ENCODE measurements around the gene GRM4. TPM values are rescaled to one million over a fixed set of nuclear protein-coding genes. Genes with fewer than 3 reads are reported as not detected.
A peak's percentile ranks its signal among the peaks of the same experiment; 100 is the strongest.

Gene GRM4
- total RNA-seq, 2 donors from 2014 or later: not detected

- intact Hi-C loops (cut with DNase I, micrococcal nuclease): no loop called here
Measured at GRCh38 chr6:34126419-34126818, 19.5 kb downstream of the GRM4 start.

DNA sequence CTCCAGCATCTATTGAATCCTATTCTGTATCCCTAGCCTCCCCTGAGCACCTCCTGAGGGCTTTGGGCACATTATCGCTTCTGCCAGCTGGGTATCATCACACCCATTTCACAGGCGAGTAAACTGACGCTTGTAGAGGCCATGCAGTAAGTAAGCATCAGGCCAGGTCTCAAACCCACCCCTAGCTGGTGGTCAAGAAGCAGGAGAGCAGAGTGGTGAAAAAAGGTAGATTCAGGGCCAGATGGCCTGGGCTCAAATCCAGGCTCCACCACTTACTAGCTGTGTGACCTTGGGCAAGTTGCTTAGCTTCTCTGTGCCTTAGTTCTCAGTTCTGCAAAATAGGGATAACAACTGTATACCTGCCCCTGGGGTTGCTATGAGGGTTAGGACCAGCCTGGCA is 19.9 kb downstream of the GRM4 start:
- ATAC-seq (no peak), DNase-seq (no peak)
- intact Hi-C loops (cut with DNase I, micrococcal nuclease): no loop called here

More at GRCh38 chr6:34126419-34126818, 19.5 kb downstream of the GRM4 start:
- ATAC-seq: no peak
- DNase-seq: no peak

GRCh38 chr6:34120953-34121675 is 24.8 kb downstream of the GRM4 start:
- DNase-seq (no peak), ATAC-seq (no peak)
- intact Hi-C loops (cut with DNase I, micrococcal nuclease): no loop called here

DNA sequence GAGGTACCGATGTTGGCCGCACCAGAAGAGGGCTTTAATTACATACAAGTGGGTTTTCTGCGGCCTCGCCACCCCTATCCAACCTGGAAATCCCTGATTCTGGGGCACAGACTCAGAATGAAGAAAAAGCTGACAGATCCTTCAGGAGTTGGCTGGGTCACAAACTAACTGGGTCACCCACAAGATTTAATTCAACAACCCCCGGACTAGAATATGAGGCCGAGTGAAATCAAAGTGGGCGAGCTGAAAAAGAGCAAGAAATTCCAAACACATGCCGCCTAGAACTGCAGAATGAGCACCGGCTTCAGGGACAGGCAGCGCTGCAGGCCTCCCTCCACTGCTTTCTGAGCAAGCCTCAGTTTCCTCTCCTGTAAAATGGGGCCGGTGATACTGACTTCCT is 30.0 kb downstream of the GRM4 start:
- DNase-seq (no peak), ATAC-seq (no peak)
- intact Hi-C loops (cut with DNase I, micrococcal nuclease): no loop called here

- DNase-seq (peak in 1 of 2 donors; percentile 11), ATAC-seq (no peak)
- intact Hi-C loops (cut with DNase I, micrococcal nuclease): no loop called here
Measured at GRCh38 chr6:34115403-34115795, 30.5 kb downstream of the GRM4 start.

DNA sequence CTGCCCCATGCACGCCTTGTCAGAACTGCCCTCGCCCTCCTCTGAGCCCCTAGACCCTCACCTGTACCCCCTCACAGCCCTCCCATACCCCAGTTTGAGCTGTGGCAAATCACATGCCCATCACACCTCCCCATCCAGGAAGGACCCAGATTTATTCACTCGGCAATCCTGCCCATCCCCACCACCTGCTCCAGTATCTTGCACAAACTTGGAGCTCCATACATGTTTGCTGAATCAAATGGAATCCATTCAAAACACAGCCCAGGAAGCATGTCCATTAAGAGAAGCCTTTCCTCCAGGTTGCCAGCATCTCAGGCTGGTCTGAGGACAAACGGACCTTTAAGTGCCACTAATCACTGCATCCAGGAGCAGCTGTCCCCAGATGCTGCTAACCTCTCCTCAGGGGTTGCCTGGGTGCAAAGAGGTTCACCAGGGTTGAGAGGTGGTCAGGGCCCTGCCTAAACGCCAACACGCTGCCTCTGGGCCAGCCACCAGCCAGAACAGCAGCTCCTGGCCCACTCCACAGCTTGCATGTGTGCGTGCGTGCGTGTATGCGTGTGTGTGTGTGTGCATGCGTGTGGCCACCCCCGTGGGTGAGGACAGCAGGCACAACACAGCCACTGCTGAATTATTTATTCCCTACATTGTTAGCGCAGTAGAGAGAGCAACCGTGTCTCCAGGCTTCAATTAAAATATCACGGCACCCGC is 31.0 kb downstream of the GRM4 start:
- ATAC-seq: no peak
- intact Hi-C loops (cut with DNase I, micrococcal nuclease): no loop called here
- no peak for DNase-seq

DNA sequence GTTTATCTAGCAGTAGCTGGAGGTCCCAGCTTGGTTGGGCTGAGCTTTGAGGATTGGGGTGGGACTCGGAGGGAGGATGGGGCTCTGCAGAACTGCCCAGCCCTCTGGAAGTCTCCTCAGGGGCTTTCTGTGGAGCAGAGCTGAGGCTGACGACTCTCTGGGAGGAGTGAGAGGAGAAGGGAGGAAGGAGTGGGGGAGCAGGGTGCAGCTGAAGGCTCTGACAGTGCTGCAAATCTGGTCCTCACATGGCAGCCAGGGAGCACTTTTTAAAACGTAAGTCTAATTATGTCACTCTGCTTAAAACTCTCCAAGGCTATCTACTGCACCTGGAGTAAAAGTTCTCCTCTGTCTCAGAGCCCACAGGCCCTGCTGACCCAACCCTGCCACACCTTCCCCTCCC is 32.4 kb downstream of the GRM4 start:
- ATAC-seq: no peak
- DNase-seq: no peak
- intact Hi-C loops (cut with DNase I, micrococcal nuclease): no loop called here

GRCh38 chr6:34112126-34112525 is 33.8 kb downstream of the GRM4 start:
- DNase-seq (no peak), ATAC-seq (no peak)
- intact Hi-C loops (cut with DNase I, micrococcal nuclease): no loop called here

DNA sequence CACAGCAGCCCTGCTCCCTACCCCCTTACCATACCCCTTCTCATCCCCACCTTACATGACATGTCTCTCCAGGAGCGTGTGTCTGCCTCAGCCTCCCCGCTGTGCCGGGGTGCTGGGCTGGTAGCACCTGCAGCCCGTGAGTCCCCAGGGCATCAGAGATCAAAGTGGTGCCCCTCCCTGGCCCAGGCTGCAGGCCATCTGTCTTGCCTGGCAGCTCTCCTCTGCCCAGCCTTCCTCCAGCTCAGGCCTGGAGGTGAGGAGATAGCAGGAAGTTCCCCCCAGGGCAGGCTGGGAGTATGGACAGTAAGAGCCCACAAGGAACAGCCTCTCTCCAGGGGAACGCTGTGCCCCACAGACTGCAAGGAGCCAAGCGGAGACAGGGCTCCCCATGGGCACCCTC is 35.3 kb downstream of the GRM4 start:
- intact Hi-C loops (cut with DNase I, micrococcal nuclease): no loop called here
- no peak for ATAC-seq
- DNase-seq: no peak

DNA sequence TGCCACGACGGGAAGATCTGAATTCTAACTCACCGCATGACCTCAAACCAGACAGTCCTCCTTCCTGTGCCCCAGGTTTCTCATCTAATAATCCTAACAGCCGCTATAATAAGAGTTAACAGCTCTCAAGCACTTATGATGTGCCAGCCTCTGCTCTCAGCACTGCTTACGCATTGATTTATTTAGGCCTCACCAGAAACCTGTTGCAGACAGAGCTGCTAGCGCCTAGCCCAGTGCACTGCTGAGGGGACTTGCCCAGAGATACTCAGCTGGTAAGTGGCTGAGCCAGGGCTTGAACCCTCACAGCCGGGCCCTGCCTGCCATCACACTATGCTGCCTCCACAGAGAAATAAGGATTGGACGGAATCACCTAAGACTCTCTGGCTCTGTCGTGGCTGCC is 37.7 kb downstream of the GRM4 start:
- no peak for DNase-seq
- ATAC-seq: no peak
- intact Hi-C loops (cut with DNase I, micrococcal nuclease): no loop called here

DNA sequence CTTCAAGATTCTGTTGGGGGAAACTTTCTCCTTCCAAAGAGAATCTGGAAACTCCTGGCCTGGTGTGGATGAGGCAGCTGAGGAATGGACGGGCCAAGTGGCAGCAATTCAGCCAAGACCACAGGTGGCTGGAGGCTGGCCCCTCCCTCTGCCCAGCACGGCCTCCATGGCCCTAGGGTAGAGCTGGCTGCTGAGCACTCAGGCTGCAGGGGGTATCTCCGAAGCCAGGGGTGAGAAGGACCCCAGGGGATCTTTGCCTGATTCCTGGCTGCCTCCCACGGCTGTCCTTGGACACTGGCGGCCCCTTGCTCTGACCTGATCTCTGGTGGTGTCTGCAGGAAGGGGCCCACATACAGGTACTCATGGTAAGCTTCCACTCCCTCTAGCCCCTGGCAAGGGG is 39.0 kb downstream of the GRM4 start:
- ATAC-seq (no peak), DNase-seq (no peak)
- intact Hi-C loops (cut with DNase I, micrococcal nuclease): no loop called here

- intact Hi-C loops (cut with DNase I, micrococcal nuclease): no loop called here
- ATAC-seq: no peak
- no peak for DNase-seq
Measured at GRCh38 chr6:34106421-34106820, 39.5 kb downstream of the GRM4 start.

GRCh38 chr6:34104628-34105027 is 41.3 kb downstream of the GRM4 start:
- ATAC-seq: no peak
- intact Hi-C loops (cut with DNase I, micrococcal nuclease): no loop called here

GRCh38 chr6:34104186-34104585 is 41.7 kb downstream of the GRM4 start:
- no peak for ATAC-seq
- DNase-seq: no peak
- intact Hi-C loops (cut with DNase I, micrococcal nuclease): no loop called here

More at GRCh38 chr6:34104628-34105027, 41.3 kb downstream of the GRM4 start:
- no peak for DNase-seq

GRCh38 chr6:34103321-34103720 is 42.6 kb downstream of the GRM4 start:
- ATAC-seq (no peak), DNase-seq (no peak)
- intact Hi-C loops (cut with DNase I, micrococcal nuclease): no loop called here

GRCh38 chr6:34102696-34103095 is 43.2 kb downstream of the GRM4 start:
- DNase-seq (no peak), ATAC-seq (no peak)
- intact Hi-C loops (cut with DNase I, micrococcal nuclease): no loop called here

DNA sequence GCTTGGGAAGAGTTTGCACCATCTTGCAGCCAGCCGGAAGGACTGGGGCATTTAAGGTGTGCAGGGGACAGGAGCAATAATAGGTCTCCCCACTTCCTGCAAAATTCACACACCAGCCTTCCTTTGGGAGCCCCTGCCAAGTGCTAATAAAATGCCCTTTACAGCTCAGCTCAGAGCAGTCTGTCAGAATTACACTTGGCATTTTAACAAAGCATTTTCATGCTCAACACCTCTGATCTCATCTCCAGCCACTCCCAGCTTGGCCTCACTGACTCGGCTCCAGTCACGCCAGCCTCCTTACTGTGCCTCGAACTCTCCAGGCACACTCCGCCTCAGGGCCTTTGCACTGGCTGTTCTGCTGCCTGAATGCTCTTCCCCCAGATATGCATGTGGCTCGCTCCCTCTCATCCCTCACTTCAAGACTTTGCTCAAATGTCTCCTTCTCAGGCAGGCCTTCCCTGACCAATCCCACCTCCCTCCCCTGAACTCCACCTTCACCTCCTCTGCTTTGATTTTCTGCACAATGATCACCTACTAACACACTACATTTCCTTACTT is 43.7 kb downstream of the GRM4 start:
- intact Hi-C loops (cut with DNase I, micrococcal nuclease): no loop called here
- ATAC-seq: peak; percentile 60
- no peak for DNase-seq

- DNase-seq (no peak), ATAC-seq (no peak)
Measured at GRCh38 chr6:34100788-34101187, 45.1 kb downstream of the GRM4 start.

DNA sequence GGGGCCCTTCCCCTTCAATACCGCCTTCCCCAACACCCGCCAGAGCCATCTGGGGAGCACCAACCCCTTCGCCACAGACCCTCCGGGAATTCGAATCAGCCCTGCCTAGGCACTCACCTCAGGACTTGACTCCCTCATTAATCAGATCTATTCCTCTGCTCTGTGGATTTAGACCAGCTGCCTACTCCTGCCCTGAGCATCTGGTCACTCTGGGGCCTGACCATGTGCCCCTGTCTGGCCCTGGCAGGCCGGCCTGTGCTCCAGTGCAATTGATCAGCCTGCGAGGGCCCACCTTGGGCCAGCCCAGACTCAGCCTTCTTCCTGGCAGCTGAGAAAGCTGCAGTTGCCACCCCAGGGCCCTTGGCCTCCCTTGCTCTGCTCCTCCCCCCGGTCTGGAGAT is 46.0 kb downstream of the GRM4 start:
- DNase-seq (no peak), ATAC-seq (no peak)
- intact Hi-C loops (cut with DNase I, micrococcal nuclease): no loop called here

More at GRCh38 chr6:34100788-34101187, 45.1 kb downstream of the GRM4 start:
- intact Hi-C loops (cut with DNase I, micrococcal nuclease): no loop called here

All from left colon (tissue), 2 donors.